CD4-positive, alpha-beta T cell treated with Interleukin-4 for 4 hours (primary cell): ENCODE data around the gene ELAPOR1.

Source experiments
- DNase-seq: peaks from one replicate; pipeline ENCODE4 v3.0.0-alpha.2; 2020

The ELAPOR1 gene

GRCh38 chr1:109099938-109100773 is 13.8 kb upstream of the ELAPOR1 start:
- peak; percentile 98 for DNase-seq

- no peak for DNase-seq
These were observed 9.4 kb upstream of the ELAPOR1 start for GRCh38 chr1:109104364-109105151.

- DNase-seq: no peak
These were observed 8.0 kb upstream of the ELAPOR1 start for GRCh38 chr1:109105881-109106280.

- DNase-seq: no peak
These were observed 6.1 kb upstream of the ELAPOR1 start for GRCh38 chr1:109107785-109108184.

GRCh38 chr1:109109906-109110305 is 4.0 kb upstream of the ELAPOR1 start:
- no peak for DNase-seq

GRCh38 chr1:109111386-109112055 is 2.4 kb upstream of the ELAPOR1 start:
- no peak for DNase-seq

- peak; percentile 45 for DNase-seq
These were observed 1.8 kb upstream of the ELAPOR1 start for GRCh38 chr1:109112056-109112651.

- peak; percentile 89 for DNase-seq
These were observed 1.1 kb upstream of the ELAPOR1 start for GRCh38 chr1:109112652-109113285.

GRCh38 chr1:109114342-109114674 is 393 bp downstream of the ELAPOR1 start:
- no peak for DNase-seq

- DNase-seq: no peak
These were observed 1.8 kb downstream of the ELAPOR1 start for GRCh38 chr1:109115685-109116084.

- no peak for DNase-seq
These were observed 2.4 kb downstream of the ELAPOR1 start for GRCh38 chr1:109116286-109116685.

- DNase-seq: no peak
These were observed 4.2 kb downstream of the ELAPOR1 start for GRCh38 chr1:109118089-109118488.

GRCh38 chr1:109120356-109120755 is 6.4 kb downstream of the ELAPOR1 start:
- no peak for DNase-seq

- no peak for DNase-seq
These were observed 17.1 kb downstream of the ELAPOR1 start for GRCh38 chr1:109131059-109131458.

GRCh38 chr1:109131800-109132199 is 17.9 kb downstream of the ELAPOR1 start:
- DNase-seq: no peak

GRCh38 chr1:109133002-109133706 is 19.2 kb downstream of the ELAPOR1 start:
- no peak for DNase-seq

- no peak for DNase-seq
These were observed 19.9 kb downstream of the ELAPOR1 start for GRCh38 chr1:109133815-109134214.

GRCh38 chr1:109134423-109134822 is 20.5 kb downstream of the ELAPOR1 start:
- DNase-seq: no peak

- no peak for DNase-seq
These were observed 22.0 kb downstream of the ELAPOR1 start for GRCh38 chr1:109135940-109136339.

- DNase-seq: no peak
These were observed 22.9 kb downstream of the ELAPOR1 start for GRCh38 chr1:109136766-109137165.

GRCh38 chr1:109137958-109138357 is 24.0 kb downstream of the ELAPOR1 start:
- no peak for DNase-seq

GRCh38 chr1:109138358-109138757 is 24.4 kb downstream of the ELAPOR1 start:
- DNase-seq: no peak
